OCI-LY7 (cell line): ENCODE measurements around the gene ANKRD16.

Source experiments
- EZH2phosphoT487 ChIP-seq: fragments of 200-600 bp; sonication (generic); IDR thresholded peaks from 2 replicates; pipeline ENCODE4 v1.6.1; 2018; ENCODE audit warnings: low read depth, borderline replicate concordance, mild to moderate bottlenecking, mixed run types, antibody characterized with exemption, low read length, moderate library complexity, mixed read lengths
- TF ChIP-seq, protein P1 (sequence below): fragments of 200-600 bp; sonication (generic); conservative IDR thresholded peaks from 2 replicates; pipeline ENCODE4 v1.5.1; 2014; ENCODE audit warnings: mild to moderate bottlenecking, antibody characterized with exemption, low read length, moderate library complexity, mixed read lengths

DNA sequence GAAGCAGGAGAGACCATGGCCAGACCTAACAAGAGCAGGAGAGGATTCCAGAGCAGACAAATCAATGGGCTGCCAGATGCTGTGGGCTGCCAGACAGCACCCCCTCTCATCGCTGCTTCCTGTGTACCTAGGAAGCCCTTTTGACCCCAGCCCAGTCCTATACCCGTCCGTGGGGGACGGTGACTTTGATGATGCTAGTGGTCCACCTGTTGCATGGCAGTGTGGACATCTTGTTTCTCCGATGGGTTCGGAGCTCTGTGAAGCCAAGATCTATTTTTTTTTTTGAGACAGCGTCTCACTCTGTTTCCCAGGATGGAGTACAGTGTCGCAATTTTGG lies 58.3 kb downstream of the ANKRD16 start:
- TF ChIP-seq, protein P1, sequence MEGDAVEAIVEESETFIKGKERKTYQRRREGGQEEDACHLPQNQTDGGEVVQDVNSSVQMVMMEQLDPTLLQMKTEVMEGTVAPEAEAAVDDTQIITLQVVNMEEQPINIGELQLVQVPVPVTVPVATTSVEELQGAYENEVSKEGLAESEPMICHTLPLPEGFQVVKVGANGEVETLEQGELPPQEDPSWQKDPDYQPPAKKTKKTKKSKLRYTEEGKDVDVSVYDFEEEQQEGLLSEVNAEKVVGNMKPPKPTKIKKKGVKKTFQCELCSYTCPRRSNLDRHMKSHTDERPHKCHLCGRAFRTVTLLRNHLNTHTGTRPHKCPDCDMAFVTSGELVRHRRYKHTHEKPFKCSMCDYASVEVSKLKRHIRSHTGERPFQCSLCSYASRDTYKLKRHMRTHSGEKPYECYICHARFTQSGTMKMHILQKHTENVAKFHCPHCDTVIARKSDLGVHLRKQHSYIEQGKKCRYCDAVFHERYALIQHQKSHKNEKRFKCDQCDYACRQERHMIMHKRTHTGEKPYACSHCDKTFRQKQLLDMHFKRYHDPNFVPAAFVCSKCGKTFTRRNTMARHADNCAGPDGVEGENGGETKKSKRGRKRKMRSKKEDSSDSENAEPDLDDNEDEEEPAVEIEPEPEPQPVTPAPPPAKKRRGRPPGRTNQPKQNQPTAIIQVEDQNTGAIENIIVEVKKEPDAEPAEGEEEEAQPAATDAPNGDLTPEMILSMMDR = no peak
- no peak for TF ChIP-seq EZH2phosphoT487
